Activated CD4-positive, alpha-beta T cell treated with anti-CD3 and anti-CD28 coated beads, Interleukin-2, Interleukin-6, amounts not matched to agents 100 ng/mL and 50 ng/mL, durations not matched to agents 16 hours and 8 hours (primary cell): ENCODE data around the gene KIF16B.

Experiments
- DNase-seq: peaks from one replicate; pipeline ENCODE4 v3.0.0-alpha.2; 2020

KIF16B gene

GRCh38 chr20:16327606-16328005 lies 245.6 kb downstream of the KIF16B start:
- DNase-seq, result no peak

GRCh38 chr20:16321291-16321690 lies 252.0 kb downstream of the KIF16B start:
- no peak for DNase-seq

- DNase-seq, result peak; percentile 3
Measured at GRCh38 chr20:16317445-16318362, 255.5 kb downstream of the KIF16B start.

- no peak for DNase-seq
Measured at GRCh38 chr20:16316513-16316912, 256.7 kb downstream of the KIF16B start.

- no peak for DNase-seq
Measured at GRCh38 chr20:16314748-16315159, 258.5 kb downstream of the KIF16B start.

GRCh38 chr20:16314320-16314719 lies 258.9 kb downstream of the KIF16B start:
- DNase-seq, result no peak

GRCh38 chr20:16313917-16314316 lies 259.3 kb downstream of the KIF16B start:
- DNase-seq, result no peak

- DNase-seq, result no peak
Measured at GRCh38 chr20:16312998-16313397, 260.2 kb downstream of the KIF16B start.

GRCh38 chr20:16311756-16312155 lies 261.5 kb downstream of the KIF16B start:
- no peak for DNase-seq

- DNase-seq, result no peak
Measured at GRCh38 chr20:16308754-16309153, 264.5 kb downstream of the KIF16B start.

- no peak for DNase-seq
Measured at GRCh38 chr20:16302818-16303217, 270.4 kb downstream of the KIF16B start.

- DNase-seq, result no peak
Measured at GRCh38 chr20:16301986-16302385, 271.3 kb downstream of the KIF16B start.

GRCh38 chr20:16299897-16300296 lies 273.4 kb downstream of the KIF16B start:
- no peak for DNase-seq

- DNase-seq, result no peak
Measured at GRCh38 chr20:16296931-16297330, 276.3 kb downstream of the KIF16B start.

- DNase-seq, result no peak
Measured at GRCh38 chr20:16295534-16295933, 277.7 kb downstream of the KIF16B start.

- no peak for DNase-seq
Measured at GRCh38 chr20:16293590-16293989, 279.7 kb downstream of the KIF16B start.

- no peak for DNase-seq
Measured at GRCh38 chr20:16292226-16292880, 280.9 kb downstream of the KIF16B start.

- no peak for DNase-seq
Measured at GRCh38 chr20:16290358-16290757, 282.9 kb downstream of the KIF16B start.

GRCh38 chr20:16287776-16288175 lies 285.5 kb downstream of the KIF16B start:
- DNase-seq, result no peak

- no peak for DNase-seq
Measured at GRCh38 chr20:16286601-16287000, 286.6 kb downstream of the KIF16B start.

GRCh38 chr20:16284385-16285100 lies 288.7 kb downstream of the KIF16B start:
- no peak for DNase-seq

GRCh38 chr20:16283978-16284377 lies 289.3 kb downstream of the KIF16B start:
- DNase-seq, result no peak

GRCh38 chr20:16283307-16283706 lies 289.9 kb downstream of the KIF16B start:
- DNase-seq, result no peak

- no peak for DNase-seq
Measured at GRCh38 chr20:16280219-16280618, 293.0 kb downstream of the KIF16B start.
